ENCODE measurements around the gene VPS36.

GRCh38 chr13:52394586-52394985, 55.8 kb downstream of the VPS36 start:
- TF ChIP-seq EZH2phosphoT487 (IDR thresholded peaks at IDR 0.05), result no peak
- TF ChIP-seq CTCF (IDR thresholded peaks at IDR 0.05), result no peak

Measured in neural progenitor cell (in vitro differentiated cells).